Measurements from ENCODE around the gene TOX2.

The TOX2 gene

GRCh38 chr20:44110816-44111568, 196.3 kb downstream of the TOX2 start:
- no peak for DNase-seq

GRCh38 chr20:44111712-44112335, 197.2 kb downstream of the TOX2 start:
- DNase-seq = no peak

GRCh38 chr20:44112456-44112855, 197.8 kb downstream of the TOX2 start:
- no peak for DNase-seq

- DNase-seq = no peak
These were observed 198.4 kb downstream of the TOX2 start for GRCh38 chr20:44112889-44113617.

GRCh38 chr20:44113618-44114376, 199.1 kb downstream of the TOX2 start:
- no peak for DNase-seq

- DNase-seq = no peak
These were observed 200.5 kb downstream of the TOX2 start for GRCh38 chr20:44115181-44115580.

GRCh38 chr20:44115762-44116644, 201.4 kb downstream of the TOX2 start:
- no peak for DNase-seq

GRCh38 chr20:44117296-44118184, 202.9 kb downstream of the TOX2 start:
- no peak for DNase-seq

GRCh38 chr20:44118185-44119033, 203.8 kb downstream of the TOX2 start:
- DNase-seq = no peak
